Pancreas (tissue), 10 donors: ENCODE measurements around the gene CTSF. TPM values are rescaled to one million over a fixed set of nuclear protein-coding genes. Genes with fewer than 3 reads are reported as not detected.

Experiments used
- ATAC-seq, 4 donors: fragments of 200-7000 bp; cut with Tn5 transposase; one replicate each; pipeline versions ENCODE4 v1.8.0 to v1.9.1; 2020; ENCODE audit warnings: mild to moderate bottlenecking in 4 of 4, moderate library complexity in 4 of 4
- DNase-seq, 6 donors: peaks; one replicate each; pipeline ENCODE4 v3.0.0-alpha.2; 2020
- FAIRE-seq: peaks from 2 replicates; lab custom pipeline; 2012; peaks lifted over from hg19 to GRCh38; lab: Jason Lieb, UNC
- H3K27ac ChIP-seq, 4 donors: fragments of 200-600 bp; sonication (generic); 1 replicate in 3 of 4; 2 replicates in 1 of 4; pipeline versions ENCODE4 v1.5.0 to v1.8.0; 2020
- H3K27me3 ChIP-seq, 4 donors: fragments of 200-600 bp; one replicate each; pipeline ENCODE4 v1.8.0; 2021
- H3K36me3 ChIP-seq, 3 donors: fragments of 200-600 bp; sonication (generic) in 1 of 3; one replicate each; pipeline versions ENCODE4 v1.5.0 to v1.8.0; 2020 to 2021
- H3K4me1 ChIP-seq, 3 donors: fragments of 200-600 bp; one replicate each; pipeline ENCODE4 v1.8.0; 2021
- H3K4me3 ChIP-seq, 4 donors: fragments of 200-600 bp; sonication (generic) in 2 of 4; one replicate each; pipeline versions ENCODE4 v1.5.0 to v1.8.0; 2020 to 2021
- H3K9me3 ChIP-seq, 4 donors: fragments of 200-600 bp; one replicate each; pipeline ENCODE4 v1.8.0; 2021
- WGBS, 2 donors: extraction: QIAGEN DNeasy Blood & Tissue Kit; methylation state at CpG; one replicate each; pipeline ENCODE4 v1.1.7; 2013; 5-methylcytosine and 5-hydroxymethylcytosine counted together
- intact Hi-C, 3 donors: fragments of 100-400 bp; cut with DNase I; formaldehyde crosslinking; loops; one replicate each; pipeline versions ENCODE4 v1.11.1 to v1.14.2; 2022
- polyA plus RNA-seq, 2 donors: library from polyadenylated mRNA; stranded (reverse); fragments of 200-250 nt; gene quantifications; one replicate each; pipeline ENCODE4 v1.2.3, GENCODE V29; 2013
- total RNA-seq, 6 donors: library from RNA; stranded (reverse); fragmentation: NEBNext Ultra II Directional in 4 of 6; extraction: Animal tissue kit (Norgen Biotek cat#: 25700) in 4 of 6; gene quantifications; one replicate each; pipeline versions ENCODE4 v1.2.1 to v1.2.4, GENCODE V29; 2021 to 2023
- TF ChIP-seq, protein P1 (sequence below), 4 donors: fragments of 200-600 bp; sonication (generic) in 3 of 4; IDR thresholded peaks; one replicate each; pipeline versions ENCODE4 v1.5.0 to v1.8.0; 2021; ENCODE audit warnings: antibody characterized with exemption in 4 of 4
- donor health status: healthy with polysubstance abuse.
- donor health status: DM: no; HTN: no; CAD: no; lungs with moderate emphysema.
- donor health status: DM: no; HTN: no; CAD: no.
- donor health status: control.
- donor health status: control.
- donor health status: Bipolar disorder and iron deficiency.
- donor health status: DM: yes; HTN: yes; CAD: no.
- donor health status: DM: no; HTN: no; CAD: no.
- donor health status: DM: no; HTN: no; CAD: no.
- donor health status: DM: yes; HTN: yes; CAD: no.

Gene CTSF
- total and polyA plus RNA-seq, 8 donors = 10.6 to 43.2 (median 19.9) TPM

DNA sequence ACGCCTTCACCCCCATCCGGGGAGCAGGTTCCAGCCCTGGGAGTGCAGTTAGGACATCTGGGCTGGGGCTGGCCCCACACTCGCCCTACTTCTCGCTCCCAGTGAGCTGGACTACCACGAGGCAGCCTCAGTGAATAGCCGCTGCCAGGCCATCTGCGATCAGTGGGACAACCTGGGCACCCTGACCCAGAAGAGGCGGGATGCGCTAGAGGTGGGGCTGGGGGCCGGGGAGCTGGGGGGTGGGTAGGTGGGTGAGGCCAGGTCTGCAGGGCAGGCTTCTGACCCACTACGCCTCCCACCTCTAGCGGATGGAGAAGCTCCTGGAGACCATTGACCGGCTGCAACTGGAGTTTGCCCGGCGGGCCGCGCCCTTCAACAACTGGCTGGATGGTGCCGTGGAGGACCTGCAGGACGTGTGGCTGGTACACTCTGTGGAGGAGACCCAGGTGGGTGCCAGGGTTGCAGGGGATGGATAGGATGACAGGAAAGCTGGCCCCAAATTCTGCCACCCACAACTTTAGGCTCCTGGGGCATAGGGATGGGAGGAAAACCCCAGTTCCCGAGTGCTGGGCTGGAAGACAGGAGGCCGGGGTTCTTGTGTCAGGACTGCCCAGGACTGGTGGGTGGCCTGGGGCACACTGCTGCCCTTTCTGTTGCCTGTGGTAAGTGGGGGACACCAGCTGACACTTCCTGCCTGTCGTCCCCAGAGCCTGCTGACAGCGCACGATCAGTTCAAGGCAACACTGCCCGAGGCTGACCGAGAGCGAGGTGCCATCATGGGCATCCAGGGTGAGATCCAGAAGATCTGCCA is 8.3 kb downstream of the CTSF start:
- DNase-seq (peak in 1 of 6 donors; percentile 60), ATAC-seq (peak in 1 of 4 donors; percentile 18), FAIRE-seq (no peak)
- WGBS, 2 donors = 71 to 73% methylated on average over 26 to 27 of the region's 27 CpGs
- H3K4me1 ChIP-seq = peaks cover 0 to 5% (median 0%) of the 10 kb centered on the region in 3 donors
- no peaks in the 10 kb centered on the region for H3K9me3 ChIP-seq
- no peaks in the 10 kb centered on the region for H3K36me3 ChIP-seq
- no peak overlapping the region for H3K27ac ChIP-seq
- intact Hi-C loops = no loop called here
- TF ChIP-seq, protein P1, sequence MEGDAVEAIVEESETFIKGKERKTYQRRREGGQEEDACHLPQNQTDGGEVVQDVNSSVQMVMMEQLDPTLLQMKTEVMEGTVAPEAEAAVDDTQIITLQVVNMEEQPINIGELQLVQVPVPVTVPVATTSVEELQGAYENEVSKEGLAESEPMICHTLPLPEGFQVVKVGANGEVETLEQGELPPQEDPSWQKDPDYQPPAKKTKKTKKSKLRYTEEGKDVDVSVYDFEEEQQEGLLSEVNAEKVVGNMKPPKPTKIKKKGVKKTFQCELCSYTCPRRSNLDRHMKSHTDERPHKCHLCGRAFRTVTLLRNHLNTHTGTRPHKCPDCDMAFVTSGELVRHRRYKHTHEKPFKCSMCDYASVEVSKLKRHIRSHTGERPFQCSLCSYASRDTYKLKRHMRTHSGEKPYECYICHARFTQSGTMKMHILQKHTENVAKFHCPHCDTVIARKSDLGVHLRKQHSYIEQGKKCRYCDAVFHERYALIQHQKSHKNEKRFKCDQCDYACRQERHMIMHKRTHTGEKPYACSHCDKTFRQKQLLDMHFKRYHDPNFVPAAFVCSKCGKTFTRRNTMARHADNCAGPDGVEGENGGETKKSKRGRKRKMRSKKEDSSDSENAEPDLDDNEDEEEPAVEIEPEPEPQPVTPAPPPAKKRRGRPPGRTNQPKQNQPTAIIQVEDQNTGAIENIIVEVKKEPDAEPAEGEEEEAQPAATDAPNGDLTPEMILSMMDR (IDR thresholded peaks at IDR 0.05) = no peak
- H3K27me3 ChIP-seq = no peaks in the 10 kb centered on the region
- no peak overlapping the region for H3K4me3 ChIP-seq

DNA sequence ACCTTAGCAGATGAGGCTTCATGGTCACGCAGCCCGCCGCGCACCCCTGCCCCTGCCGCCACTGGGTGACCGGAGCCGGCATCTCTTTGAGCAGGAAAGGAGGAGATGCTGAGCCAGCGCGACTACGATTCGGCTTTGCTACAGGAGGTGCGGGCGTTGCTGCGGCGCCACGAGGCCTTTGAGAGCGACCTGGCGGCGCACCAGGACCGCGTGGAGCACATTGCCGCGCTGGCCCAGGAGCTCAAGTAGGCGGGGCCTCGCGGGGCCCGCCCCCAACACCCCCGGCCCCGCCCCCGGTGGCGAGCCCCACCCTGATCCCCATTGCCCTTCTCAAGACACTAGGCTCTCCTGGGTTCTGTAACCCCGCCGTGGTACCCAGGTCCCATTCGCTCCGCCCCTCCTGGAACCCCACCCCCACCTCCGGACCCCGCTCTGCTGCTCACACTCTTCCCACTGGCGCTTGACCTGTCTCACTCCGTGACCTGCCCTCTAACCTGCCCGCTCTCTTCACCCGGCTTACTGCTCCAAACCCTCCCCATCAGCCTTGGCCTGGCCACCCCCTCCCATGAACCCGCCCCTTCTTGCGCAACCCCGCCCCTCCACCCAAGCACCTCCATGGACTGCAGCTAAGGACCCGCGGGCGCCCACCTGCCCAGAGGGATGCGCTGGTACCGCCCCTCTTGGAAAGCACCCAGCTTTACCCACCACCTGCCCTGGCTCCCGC is 9.1 kb downstream of the CTSF start:
- no peaks in the 10 kb centered on the region for H3K36me3 ChIP-seq
- 9% methylated on average over 45 to 50 of the region's 50 CpGs for WGBS, 2 donors

DNA sequence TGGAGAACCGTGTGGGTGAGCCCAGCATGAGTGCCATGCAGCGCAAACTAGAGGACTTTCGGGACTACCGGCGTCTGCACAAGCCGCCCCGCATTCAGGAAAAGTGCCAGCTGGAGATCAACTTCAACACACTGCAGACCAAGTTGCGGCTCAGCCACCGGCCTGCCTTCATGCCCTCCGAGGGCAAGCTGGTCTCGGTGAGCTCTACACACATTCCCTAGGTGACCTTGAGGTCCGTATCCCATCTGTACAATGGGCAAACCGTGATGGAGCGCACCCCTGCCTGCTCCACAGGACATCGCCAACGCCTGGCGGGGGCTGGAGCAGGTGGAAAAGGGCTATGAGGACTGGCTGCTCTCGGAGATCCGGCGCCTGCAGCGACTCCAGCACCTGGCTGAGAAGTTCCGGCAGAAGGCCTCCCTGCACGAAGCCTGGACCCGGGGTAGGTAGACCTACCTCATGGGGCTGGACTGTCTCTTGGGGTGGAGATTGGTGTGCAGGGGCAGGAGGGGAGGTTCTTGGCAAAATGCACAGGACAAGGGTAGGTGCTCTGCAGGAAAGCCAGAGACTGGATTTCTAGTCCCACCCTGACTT is 10.6 kb downstream of the CTSF start:
- no peaks in the 10 kb centered on the region for H3K36me3 ChIP-seq
- 76 to 86% methylated on average over 24 of the region's 24 CpGs for WGBS, 2 donors
- ATAC-seq (no peak), DNase-seq (peak in 1 of 6 donors; percentile 53), FAIRE-seq (no peak)
- peaks cover 0 to 5% (median 0%) of the 10 kb centered on the region in 3 donors for H3K4me1 ChIP-seq
- H3K9me3 ChIP-seq = no peaks in the 10 kb centered on the region
- TF ChIP-seq, protein P1 (IDR thresholded peaks at IDR 0.05) = no peak
- intact Hi-C loops = no loop called here
- H3K4me3 ChIP-seq = no peak overlapping the region
- H3K27me3 ChIP-seq = no peaks in the 10 kb centered on the region
- no peak overlapping the region for H3K27ac ChIP-seq

More for the DNA sequence above, 9.1 kb downstream of the CTSF start:
- Histone ChIP-seq H3K27me3 (no peaks in the 10 kb centered on the region), H3K4me1 (peaks cover 0 to 5% (median 0%) of the 10 kb centered on the region in 3 donors), H3K4me3 (no peak overlapping the region), H3K9me3 (no peaks in the 10 kb centered on the region), H3K27ac (no peak overlapping the region)
- peak in 4 of 6 donors; percentile 20 to 73 (median 46) for DNase-seq
- TF ChIP-seq, protein P1 (IDR thresholded peaks at IDR 0.05) = no peak
- FAIRE-seq = no peak
- intact Hi-C loops = no loop called here
- peak; percentile 44 to 81 (median 50) for ATAC-seq

DNA sequence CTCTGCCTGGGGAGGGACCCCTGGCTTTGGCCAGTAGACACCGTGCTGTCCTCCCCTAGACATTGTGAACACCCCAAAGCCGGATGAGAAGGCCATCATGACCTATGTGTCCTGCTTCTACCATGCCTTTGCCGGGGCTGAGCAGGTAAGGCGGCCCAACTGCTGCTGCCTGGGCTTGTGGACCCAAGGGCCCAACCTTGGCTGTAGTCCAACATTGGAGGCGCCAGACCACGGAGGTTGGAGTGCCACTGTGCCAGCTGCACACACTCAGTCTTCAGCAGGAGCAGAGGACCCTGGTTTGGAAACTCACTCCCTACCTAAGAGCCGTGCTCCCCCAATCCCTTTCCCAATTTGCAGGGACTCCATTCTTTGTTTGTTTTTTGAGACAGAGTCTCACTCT is 12.3 kb downstream of the CTSF start:
- no peak overlapping the region for H3K27ac ChIP-seq
- ATAC-seq (no peak), DNase-seq (peak in 1 of 6 donors; percentile 50), FAIRE-seq (no peak)
- H3K27me3 ChIP-seq = no peaks in the 10 kb centered on the region
- H3K36me3 ChIP-seq = no peaks in the 10 kb centered on the region
- TF ChIP-seq, protein P1 (IDR thresholded peaks at IDR 0.05) = no peak
- H3K4me1 ChIP-seq = peaks cover 0 to 5% (median 0%) of the 10 kb centered on the region in 3 donors
- H3K4me3 ChIP-seq = no peak overlapping the region
- 72 to 76% methylated on average over 7 of the region's 7 CpGs for WGBS, 2 donors
- no peaks in the 10 kb centered on the region for H3K9me3 ChIP-seq
- intact Hi-C loops = no loop called here
